GM13977 (cell line): Measurements from ENCODE around the gene IMPDH1.

Experiments used
- DNase-seq: peaks from one replicate; pipeline ENCODE4 v3.0.0; 2012; ENCODE audit warnings: low spot score
- CTCF ChIP-seq: IDR thresholded peaks from 2 replicates; pipeline ENCODE4 v1.5.1; 2012; ENCODE audit warnings: mild to moderate bottlenecking, control low read depth; ENCODE audit not compliant: insufficient read depth; ENCODE audit errors: extremely low read depth, missing control alignments
- in situ Hi-C: fragments of 300-500 bp; cut with MboI; formaldehyde crosslinking; loops from one replicate; pipeline ENCODE4 v1.12.0; 2022; ENCODE audit warnings: low sequenced_read_pairs, low pct_unique_long_range_greater_than_20kb, mixed read lengths, inconsistent platforms; ENCODE audit not compliant: unreplicated experiment

The IMPDH1 gene

GRCh38 chr7:128434413-128435326 lies 24.9 kb upstream of the IMPDH1 start:
- DNase-seq, result no peak

GRCh38 chr7:128431754-128432153 lies 22.0 kb upstream of the IMPDH1 start:
- no peak for TF ChIP-seq CTCF
- DNase-seq, result no peak
- in situ Hi-C loops, result no loop called here

More at GRCh38 chr7:128434413-128435326, 24.9 kb upstream of the IMPDH1 start:
- in situ Hi-C loops, result no loop called here
- TF ChIP-seq CTCF, result no peak

- in situ Hi-C loops, result no loop called here
- no peak for TF ChIP-seq CTCF
- DNase-seq, result no peak
Measured at GRCh38 chr7:128431221-128431620, 21.4 kb upstream of the IMPDH1 start.

GRCh38 chr7:128430207-128430606 lies 20.4 kb upstream of the IMPDH1 start:
- no peak for DNase-seq
- in situ Hi-C loops, result no loop called here
- no peak for TF ChIP-seq CTCF

- DNase-seq, result peak; percentile 53
- in situ Hi-C loops, result no loop called here
- TF ChIP-seq CTCF, result peak; percentile 74
Measured at GRCh38 chr7:128427289-128427891, 17.6 kb upstream of the IMPDH1 start.

GRCh38 chr7:128425850-128426249 lies 16.1 kb upstream of the IMPDH1 start:
- TF ChIP-seq CTCF, result peak; percentile 90
- peak; percentile 67 for DNase-seq
- in situ Hi-C loops, result no loop called here
